Jurkat, Clone E6-1 (cell line): ENCODE data around the gene TLR6.
A peak's percentile ranks its signal among the peaks of the same experiment; 100 is the strongest.
"Not testable (repeated sequence)": the region's sequence is repeated elsewhere in the genome, so short reads cannot be mapped to it uniquely, and the experiment has no call there.

Experiments
- DNase-seq: peaks from one replicate; pipeline ENCODE4 v3.0.0-alpha.2; 2011; ENCODE audit warnings: low read depth, low spot score
- H3K4me3 ChIP-seq: 2 replicates; pipeline ENCODE4 v1.5.1; 2011; ENCODE audit warnings: mild to moderate bottlenecking, low read length, control low read depth, moderate library complexity

Gene TLR6

DNA sequence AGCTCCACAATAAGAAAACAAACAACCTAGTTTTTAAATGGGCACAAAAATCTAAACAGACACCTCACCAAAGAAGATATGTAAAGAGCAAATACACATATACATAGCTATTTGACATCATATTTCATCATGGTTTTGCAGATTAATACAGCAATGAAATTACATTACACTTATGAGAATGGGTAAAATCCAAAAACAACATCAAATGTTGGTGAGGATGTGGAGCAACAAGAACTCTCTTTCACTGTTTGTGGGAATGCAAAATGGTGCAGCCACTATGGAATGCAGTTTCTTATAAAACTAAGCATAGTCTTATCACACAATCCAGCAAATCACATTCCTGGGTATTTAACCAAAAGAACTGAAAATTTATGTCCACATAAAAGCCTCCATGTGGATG is 25.0 kb downstream of the TLR6 start:
- H3K4me3 ChIP-seq: no peak overlapping the region
- DNase-seq: no peak

DNA sequence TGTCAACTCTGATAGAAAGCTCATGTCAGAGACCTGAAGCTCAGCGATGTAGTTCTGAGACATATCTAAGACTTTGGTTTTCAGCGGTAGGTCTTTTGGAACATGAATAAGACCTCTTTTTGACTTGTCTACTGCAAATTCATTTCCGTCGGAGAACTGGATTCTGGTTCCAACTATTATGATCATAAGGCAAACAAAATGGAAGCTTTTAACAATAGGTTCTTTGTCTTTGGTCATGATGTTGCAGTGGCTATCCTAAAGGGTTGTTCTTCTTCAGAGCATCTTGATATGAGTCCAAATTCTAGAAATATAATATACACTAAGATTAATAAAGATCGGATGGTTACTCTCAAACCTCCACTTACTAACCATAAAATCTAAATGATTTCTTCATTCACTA is 27.4 kb downstream of the TLR6 start:
- no peak for DNase-seq
- no peak overlapping the region for H3K4me3 ChIP-seq

DNA sequence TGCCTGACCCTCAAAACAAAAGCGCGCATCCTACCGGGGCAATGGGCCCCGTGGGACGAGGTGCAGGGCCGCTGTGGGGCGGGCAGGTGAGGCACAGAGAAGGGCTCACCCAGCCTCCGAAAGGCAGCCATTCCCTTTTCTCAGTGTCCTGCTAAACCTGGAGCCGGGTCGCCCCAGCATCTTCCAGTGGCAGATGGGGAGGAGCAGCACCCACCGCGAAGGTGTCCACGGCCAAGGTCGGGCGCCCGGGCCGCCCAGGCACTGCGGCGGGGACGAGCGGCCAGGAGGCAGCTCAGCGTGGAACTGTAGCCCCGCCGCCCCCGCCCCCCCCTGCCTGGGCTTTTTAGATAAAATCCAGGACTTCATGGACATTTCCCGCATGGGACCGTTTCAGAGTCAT is 32.9 kb downstream of the TLR6 start:
- DNase-seq: no peak
- H3K4me3 ChIP-seq: no peak overlapping the region

DNA sequence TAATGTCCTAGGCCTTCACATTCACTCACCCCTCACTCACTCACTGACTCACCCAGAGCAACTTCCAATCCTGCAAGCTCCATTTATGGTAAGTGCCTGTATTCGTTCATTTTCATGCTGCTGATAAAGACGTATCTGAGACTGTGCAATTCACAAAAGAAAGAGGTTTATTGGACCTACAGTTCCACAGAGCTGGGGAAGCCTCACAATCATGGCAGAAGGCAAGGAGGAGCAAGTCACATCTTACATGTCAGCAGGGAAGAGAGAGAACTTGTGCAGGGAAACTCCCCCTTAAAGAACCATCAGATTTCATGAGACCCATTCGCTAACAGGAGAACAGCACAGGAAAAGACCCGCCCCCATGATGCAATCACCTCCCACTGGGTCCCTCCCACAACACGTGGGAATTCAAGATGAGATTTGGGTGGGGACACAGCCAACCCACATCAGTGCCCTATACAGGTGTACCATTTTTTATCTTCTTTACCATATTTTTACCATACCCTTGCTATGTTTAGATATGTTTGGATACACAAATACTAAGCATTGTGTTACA is 33.8 kb downstream of the TLR6 start:
- H3K4me3 ChIP-seq: no peak overlapping the region
- DNase-seq: no peak

DNA sequence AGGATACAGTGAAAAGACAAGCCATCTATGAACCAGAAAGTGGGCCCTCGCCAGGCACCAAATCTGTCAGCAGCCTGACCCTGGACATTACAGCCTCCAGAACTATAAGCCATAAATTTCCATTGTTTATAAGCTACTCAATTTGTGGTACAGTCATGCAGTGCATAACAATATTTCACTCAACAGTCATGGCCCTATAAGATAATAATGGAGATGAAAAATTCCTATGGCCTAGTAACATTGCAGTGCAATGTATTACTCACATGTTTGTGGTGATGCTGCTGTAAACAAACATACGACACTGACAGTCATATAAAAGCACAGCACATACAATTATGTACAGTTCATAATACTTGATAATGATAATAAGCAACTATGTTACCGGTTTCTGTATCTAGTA is 34.9 kb downstream of the TLR6 start:
- H3K4me3 ChIP-seq: no peak overlapping the region
- no peak for DNase-seq

DNA sequence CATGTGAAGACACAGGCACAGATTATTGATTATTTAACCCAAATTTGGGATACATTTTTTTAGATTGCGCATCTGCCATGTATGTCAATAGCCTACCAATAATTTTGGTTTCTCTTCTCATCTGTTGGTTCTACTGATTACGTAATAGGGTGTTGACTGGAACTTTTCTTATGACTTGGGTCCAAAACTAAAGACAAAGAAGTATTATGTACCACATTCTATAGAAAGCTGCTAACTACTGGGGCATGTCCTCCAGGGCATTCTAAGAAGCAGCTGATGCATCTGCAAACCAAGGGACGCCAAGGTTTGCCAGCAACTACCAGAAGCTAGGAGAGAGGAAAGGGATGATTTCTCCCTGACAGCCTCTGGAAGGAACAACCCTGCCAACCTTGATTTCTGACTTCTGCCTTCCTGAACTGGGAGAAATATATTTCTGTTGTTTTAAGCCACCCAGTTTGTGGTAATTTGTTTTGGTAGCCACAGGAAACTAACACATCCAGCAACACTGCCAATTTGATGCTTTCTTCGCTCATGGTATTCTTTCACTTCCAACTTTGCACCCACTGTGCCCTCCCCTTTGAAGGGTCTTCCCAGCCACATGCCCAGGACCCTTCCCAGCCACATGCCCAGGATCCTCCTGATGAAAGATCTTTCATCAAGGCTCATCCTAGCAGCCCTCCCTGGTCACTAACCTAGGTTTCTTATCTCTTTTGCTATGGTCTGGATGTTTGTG is 36.1 kb downstream of the TLR6 start:
- no peak overlapping the region for H3K4me3 ChIP-seq
- DNase-seq: no peak

DNA sequence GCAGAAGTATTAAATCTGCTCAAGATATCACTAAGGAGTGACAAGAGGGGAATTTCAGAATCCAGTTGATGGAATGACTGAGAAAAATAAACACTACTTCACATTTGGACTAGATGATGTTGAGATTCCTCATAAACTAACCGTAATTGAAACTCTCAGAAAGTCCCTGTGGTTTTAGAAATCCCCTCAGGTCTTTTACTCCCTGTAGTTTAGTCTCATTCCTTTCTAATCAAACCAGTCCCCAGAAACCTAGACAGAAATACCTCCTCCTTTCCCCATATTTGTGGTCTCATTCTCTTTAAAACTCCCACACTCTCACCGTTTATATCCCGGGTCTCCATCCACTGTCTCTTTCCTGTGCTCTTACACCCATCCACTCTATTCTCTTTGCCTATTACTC is 37.0 kb downstream of the TLR6 start:
- no peak overlapping the region for H3K4me3 ChIP-seq
- no peak for DNase-seq

DNA sequence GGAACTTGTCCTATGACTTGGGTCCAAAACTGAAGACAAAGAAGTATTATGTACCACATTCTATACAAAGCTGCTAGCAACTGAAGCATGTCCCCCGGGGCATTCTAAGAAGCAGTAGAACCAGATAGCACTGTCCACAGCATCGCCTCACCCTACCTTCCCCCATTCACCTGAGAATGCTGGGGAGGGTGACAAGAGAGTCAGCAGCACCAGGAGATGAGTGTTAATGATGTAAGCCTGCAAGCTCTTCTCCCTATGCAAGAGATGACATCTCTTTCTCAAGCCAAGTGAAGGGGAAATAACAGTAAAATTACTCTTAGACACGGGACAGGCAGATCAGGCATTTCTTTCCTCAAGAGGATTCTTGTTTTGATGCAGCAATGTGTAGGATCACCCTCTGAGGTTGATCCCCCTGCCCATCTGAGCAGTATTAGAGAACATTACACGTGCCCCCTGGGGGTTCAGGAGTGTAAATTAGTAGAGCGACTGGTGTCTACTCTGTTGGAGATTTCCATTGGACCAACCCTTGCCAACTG is 38.1 kb downstream of the TLR6 start:
- no peak for DNase-seq
- H3K4me3 ChIP-seq: no peak overlapping the region

DNA sequence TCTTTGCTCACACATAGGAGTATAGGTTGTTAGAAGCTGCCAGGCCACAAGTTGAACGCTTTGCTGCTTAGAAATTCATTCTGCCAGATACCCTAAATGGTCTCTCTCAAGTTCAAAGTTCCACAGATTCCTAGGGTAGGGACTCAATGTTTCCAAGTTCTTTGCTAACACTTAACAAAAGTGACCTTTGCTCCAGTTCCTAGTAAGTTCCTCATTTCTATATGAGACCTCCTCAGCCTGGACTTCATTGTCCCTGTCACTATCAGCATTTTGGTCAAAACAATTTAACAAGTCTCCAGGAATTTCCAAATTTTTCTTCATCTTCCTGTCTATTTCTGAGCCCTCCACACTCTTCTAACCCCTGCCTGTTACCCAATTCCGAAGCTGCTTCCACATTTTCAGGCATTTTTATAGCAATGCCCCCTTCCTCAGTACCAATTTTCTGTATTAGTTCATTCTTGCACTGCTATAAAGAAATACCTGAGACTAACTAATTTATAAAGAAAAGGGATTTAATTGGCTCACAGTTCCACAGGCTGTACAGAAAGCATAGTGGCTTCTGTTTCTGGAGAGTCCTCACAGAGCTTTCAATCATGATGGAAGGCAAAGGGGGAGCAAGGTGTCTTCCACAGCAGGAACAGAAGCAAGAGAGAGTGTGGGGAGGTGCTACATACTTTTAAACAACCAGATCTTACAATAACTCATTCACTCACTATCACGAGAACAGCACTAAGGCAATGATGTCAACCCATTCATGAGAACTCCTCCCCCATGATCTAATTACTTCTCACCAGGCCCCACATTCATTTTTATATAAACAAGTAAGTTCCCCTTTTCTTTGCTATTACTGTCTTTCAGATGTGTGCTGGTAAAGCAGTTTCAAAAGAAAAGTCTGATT is 40.5 kb downstream of the TLR6 start:
- no peak for DNase-seq
- no peak overlapping the region for H3K4me3 ChIP-seq

DNA sequence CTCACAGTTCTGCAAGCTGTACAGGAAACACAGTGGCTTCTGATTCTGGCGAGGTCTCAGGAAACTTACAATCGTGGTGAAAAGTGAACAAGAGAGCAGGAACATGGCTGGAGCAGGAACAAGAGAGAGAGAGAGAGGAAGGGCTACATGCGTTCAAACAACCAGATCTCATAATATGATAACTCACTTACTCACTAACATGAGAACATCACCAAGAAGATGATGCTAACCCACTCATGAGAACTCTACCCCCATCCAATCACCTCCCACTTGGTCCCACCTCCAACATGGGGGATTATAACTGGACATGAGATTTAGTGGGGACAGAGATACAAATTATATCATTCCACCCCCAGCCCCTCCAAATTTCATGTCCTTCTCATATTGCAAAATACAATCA is 42.2 kb downstream of the TLR6 start:
- DNase-seq: no peak
- no peak overlapping the region for H3K4me3 ChIP-seq

DNA sequence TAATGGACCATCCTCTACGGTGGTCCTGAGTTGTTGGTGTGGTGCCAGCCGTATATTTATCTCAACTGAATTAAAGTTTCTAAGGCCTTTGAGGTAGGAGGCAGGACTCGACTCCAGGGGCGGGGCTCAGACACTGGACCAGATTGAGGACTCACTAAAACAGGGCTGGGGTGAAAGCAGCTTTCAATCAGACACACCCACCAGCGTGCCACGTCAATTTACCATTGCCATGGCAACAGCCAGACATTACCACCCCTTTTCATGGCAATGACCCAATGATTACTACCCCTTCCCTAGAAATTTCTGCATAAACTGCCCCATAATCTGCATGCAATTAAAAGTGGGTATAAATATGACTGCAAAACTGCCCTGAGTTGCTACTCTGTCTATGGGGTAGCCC is 45.3 kb downstream of the TLR6 start:
- no peak for DNase-seq
- H3K4me3 ChIP-seq: no peak overlapping the region

DNA sequence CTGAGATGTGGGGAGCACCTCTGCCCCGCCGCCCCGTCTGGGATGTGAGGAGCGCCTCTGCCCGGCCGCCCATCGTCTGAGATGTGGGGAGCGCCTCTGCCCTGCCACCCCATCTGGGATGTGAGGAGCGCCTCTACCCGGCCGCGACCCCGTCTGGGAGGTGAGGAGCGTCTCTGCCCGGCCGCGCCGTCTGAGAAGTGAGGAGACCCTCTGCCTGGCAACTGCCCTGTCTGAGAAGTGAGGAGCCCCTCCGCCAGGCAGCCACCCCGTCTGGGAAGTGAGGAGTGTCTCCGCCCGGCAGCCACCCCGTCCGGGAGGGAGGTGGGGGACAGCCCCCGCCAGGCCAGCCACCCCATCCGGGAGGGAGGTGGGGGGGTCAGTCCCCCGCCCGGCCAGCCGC is 49.2 kb downstream of the TLR6 start:
- not testable (repeated sequence) for H3K4me3 ChIP-seq, DNase-seq

DNA sequence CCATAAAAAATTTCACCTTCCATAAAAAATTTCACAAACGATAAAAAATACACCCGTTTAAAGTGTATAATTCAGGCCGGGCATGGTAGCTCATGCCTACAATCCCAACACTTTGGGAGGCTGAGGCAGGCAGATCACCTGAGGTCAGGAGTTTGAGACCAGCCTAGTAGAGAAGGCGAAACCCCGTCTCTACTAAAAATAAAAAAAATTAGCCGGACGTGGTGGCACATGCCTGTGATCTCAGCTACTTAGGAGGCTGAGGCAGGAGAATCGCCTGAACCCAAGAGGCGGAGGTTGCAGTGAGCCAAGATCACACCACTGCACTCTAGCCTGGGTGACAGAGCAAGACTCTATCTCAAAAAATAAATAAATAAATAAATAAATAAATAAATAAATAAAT is 50.4 kb downstream of the TLR6 start:
- DNase-seq: not testable (repeated sequence)

DNA sequence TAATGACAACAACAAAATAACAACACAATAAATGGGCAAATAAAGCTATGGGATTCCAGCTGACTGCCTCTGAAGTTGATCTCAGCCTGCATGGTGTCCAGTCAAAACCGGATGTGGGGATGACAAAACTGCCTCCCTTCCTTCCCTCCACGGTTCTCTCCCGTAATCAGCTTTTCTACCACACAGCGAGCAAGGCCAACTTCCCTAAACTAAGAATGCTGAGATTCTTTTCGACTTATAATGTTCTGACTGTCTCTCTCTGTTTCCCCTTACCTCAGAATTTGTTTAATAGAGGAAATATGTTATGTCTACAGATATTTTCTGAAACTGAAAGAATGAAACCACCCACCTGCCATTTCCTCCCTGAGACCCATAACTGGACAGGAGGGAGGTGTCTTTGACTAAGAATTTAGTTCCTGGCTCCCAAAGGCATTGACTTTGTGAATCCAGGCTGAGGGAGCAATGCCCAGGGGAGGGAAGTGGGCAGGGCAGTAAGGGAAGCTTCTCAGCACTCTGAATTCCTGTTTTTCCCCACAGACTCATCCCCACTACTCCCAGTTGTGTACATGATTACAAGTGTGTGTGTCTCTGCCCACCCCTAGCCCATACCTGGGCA is 51.0 kb downstream of the TLR6 start:
- H3K4me3 ChIP-seq: no peak overlapping the region
- DNase-seq: no peak

More for the DNA sequence above, 50.4 kb downstream of the TLR6 start:
- H3K4me3 ChIP-seq: not testable (repeated sequence)

DNA sequence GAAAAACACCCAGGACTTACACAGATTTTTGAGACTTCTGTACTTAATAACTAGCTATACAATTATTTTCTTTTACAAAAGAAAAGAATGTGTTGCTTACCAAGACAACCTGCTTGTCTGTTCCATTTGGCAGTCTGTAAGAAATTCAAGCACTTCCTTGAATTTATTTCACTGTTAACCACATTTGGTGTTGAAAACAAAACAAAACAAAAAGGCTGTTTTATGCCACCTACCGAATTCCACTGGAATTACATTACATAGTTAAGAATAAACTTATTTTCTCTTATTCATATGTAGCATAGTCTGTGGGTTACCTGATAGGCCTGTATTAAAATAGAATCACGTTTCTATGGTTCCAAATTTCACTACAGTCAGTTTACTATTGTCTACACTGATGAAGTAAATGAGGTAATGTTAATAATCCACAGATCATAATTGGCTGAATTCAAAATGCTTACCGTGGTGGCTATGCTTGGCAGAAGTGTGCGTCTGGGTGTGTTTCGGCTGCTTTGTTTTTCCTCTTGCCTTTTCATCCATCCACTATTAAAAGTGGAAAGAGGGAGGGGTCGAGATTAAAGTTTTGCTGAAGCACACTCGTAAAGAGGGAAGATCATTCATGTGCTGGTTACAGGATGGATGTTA is 51.8 kb downstream of the TLR6 start, which contains the start of gene TLR1:
Gene TLR1 (minus strand): TSS at position 138 of the 642 bp plus-strand sequence. CDS start 5,960 bp downstream, outside the sequence.
- peak; percentile 41 for DNase-seq
- no peak within 1 kb of the TSS for H3K4me3 ChIP-seq

DNA sequence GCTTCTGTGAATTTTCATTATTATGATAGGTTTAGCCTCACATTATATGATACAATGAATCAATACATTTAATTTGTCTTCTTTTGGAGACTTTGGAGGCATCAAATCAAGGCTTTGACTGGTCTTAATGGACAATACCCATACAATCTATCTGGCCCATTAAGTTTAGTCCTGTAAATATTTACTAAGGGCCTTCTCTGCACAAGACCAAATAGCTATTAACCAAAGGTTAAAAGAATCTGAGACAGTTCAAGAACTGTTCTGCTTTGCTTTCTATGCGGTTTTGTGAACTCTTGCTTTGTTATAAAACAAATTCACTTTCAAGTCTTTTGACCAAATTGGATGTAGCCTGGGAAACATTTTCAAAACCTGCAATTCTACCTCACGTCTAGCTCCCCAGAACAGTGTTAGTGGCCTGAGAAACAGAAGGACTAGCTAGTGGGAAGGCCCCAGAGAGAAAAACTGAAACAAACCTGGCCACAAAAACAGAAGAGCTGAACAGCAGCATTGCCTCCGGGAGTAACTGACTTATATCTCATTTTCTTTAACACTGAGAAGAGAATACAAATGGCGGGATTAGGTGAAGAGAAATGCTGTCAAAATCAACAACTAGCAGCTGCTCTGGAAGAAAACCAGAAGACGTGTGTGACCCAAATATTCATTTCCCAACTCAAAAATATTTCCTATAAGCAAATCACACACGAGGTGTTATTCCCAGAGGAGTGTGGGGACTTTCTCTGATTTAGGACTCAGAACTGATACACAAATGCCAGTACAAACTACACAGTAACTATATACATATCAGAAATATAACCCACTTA is 52.6 kb downstream of the TLR6 start:
- H3K4me3 ChIP-seq: no peak overlapping the region
- no peak for DNase-seq

DNA sequence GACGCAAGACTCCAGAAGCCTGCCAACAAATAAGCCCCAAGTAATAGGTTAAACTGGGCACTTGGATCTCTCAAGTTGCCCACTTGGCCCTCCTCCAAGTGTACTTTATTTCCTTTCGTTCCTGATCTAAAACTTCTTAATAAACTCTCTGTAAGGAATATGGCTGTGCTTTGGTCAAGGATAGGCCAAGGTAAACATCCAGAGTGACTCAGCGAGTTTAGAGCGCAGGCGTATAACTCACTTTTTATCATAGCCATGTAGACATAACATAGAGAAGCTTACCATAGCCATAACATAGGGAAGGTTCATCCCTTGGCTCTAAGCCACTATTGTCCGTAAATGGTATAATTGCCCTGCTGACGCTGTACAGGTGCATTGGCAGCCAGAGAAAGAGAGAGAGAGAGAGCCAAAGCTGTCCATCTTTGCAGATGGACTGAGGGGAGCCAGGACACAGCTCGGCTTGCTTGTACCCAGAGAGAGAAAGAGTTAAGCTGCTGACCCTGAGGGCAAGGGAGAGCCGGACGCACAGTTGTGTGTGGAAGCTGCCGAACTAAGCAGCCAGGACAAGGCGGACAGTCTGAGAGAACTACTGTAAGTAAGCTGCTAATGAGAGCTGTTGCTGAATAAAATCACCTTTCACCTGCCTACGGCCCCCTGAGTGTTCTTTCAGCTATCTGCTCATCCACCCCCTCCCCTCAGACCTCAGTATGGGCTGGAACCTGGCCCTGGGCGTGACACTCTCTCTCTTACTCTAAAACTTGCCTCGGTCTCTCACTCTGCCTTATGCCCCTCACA is 53.9 kb downstream of the TLR6 start:
- no peak overlapping the region for H3K4me3 ChIP-seq
- DNase-seq: peak; percentile 4
